H1 (cell line): ENCODE measurements around the gene CD300A. TPM values are rescaled to one million over a fixed set of nuclear protein-coding genes. Genes with fewer than 3 reads are reported as not detected.

Experiments
- CBX5 ChIP-seq: fragments of 300-800, 300-1000 bp; sonication (generic); IDR thresholded peaks from 2 replicates; pipeline ENCODE4 v1.7.1; 2016; ENCODE audit warnings: antibody characterized with exemption, low read length, low read depth
- CTCF ChIP-seq, 3 experiments: IDR thresholded peaks; 1 replicate in 2 of 3; 2 replicates in 1 of 3; pipeline versions ENCODE4 v1.5.1 to v1.6.1; 2011; ENCODE audit warnings: low read length in 3 of 3, mild to moderate bottlenecking in 3 of 3, inconsistent platforms in 2 of 3, low read depth in 1 of 3, moderate library complexity in 1 of 3; ENCODE audit not compliant: insufficient read depth in 1 of 3; ENCODE audit errors: control extremely low read depth in 1 of 3
- E2F6 ChIP-seq: IDR thresholded peaks from 2 replicates; pipeline ENCODE4 v1.6.1; 2012; ENCODE audit warnings: inconsistent platforms
- GABPA ChIP-seq: IDR thresholded peaks from 2 replicates; pipeline ENCODE4 v1.6.1; 2011; ENCODE audit warnings: mild to moderate bottlenecking, low read length, moderate library complexity, borderline replicate concordance; ENCODE audit not compliant: insufficient read depth
- PHF8 ChIP-seq: fragments of 200-600 bp; sonication (generic); conservative IDR thresholded peaks from 2 replicates; pipeline ENCODE4 v1.7.1; 2012; ENCODE audit warnings: low read depth, mild to moderate bottlenecking, inconsistent platforms, low read length, moderate library complexity
- POLR2A ChIP-seq, 2 experiments: IDR thresholded peaks; 1 replicate in 1 of 2; 2 replicates in 1 of 2; pipeline ENCODE4 v1.6.1; 2011; ENCODE audit warnings: low read depth in 2 of 2, low read length in 2 of 2, mild to moderate bottlenecking in 2 of 2; ENCODE audit errors: control extremely low read depth in 1 of 2
- RFX5 ChIP-seq: IDR thresholded peaks from 2 replicates; pipeline ENCODE4 v1.6.1; 2011; ENCODE audit warnings: low read depth, low read length, improper control_type of control experiment, borderline replicate concordance
- SIX5 ChIP-seq: IDR thresholded peaks from 2 replicates; pipeline ENCODE4 v1.6.1; 2011; ENCODE audit warnings: mild to moderate bottlenecking, low read depth, low read length
- polyA plus RNA-seq, 7 experiments: library from polyadenylated mRNA; depleted of rRNA in 3 of 7; stranded (reverse) in 5 of 7; unstranded in 2 of 7; fragments of >200 nt in 5 of 7; fragments of 200-250 nt in 2 of 7; gene quantifications; 1 replicate in 5 of 7; 2 replicates in 1 of 7; 4 replicates in 1 of 7; pipeline versions ENCODE4 v1.2.1 to v1.2.3, GENCODE V29; 2011 to 2013; ENCODE audit warnings: missing spikeins in 2 of 7, mixed read lengths in 2 of 7
- total RNA-seq: library from RNA; stranded (reverse); fragmentation: NEBNext Ultra II Directional; extraction: Animal tissue kit (Norgen Biotek cat#: 25700); gene quantifications from 2 replicates; pipeline ENCODE4 v1.2.1, GENCODE V29; 2021
- TF ChIP-seq, protein P1 (sequence below): fragments of 300-600 bp; sonication (generic); IDR thresholded peaks from 2 replicates; pipeline ENCODE4 v1.7.1; 2012; ENCODE audit warnings: low read length, moderate library complexity, mild to moderate bottlenecking, inconsistent platforms; ENCODE audit not compliant: insufficient replicate concordance

The CD300A gene
- total and polyA plus RNA-seq, 2 of the 8 experiments (the other 6 are each of a cell fraction or from before 2014, with no cell fraction given): 0.52 to 1.3 TPM

- TF ChIP-seq, protein P1, sequence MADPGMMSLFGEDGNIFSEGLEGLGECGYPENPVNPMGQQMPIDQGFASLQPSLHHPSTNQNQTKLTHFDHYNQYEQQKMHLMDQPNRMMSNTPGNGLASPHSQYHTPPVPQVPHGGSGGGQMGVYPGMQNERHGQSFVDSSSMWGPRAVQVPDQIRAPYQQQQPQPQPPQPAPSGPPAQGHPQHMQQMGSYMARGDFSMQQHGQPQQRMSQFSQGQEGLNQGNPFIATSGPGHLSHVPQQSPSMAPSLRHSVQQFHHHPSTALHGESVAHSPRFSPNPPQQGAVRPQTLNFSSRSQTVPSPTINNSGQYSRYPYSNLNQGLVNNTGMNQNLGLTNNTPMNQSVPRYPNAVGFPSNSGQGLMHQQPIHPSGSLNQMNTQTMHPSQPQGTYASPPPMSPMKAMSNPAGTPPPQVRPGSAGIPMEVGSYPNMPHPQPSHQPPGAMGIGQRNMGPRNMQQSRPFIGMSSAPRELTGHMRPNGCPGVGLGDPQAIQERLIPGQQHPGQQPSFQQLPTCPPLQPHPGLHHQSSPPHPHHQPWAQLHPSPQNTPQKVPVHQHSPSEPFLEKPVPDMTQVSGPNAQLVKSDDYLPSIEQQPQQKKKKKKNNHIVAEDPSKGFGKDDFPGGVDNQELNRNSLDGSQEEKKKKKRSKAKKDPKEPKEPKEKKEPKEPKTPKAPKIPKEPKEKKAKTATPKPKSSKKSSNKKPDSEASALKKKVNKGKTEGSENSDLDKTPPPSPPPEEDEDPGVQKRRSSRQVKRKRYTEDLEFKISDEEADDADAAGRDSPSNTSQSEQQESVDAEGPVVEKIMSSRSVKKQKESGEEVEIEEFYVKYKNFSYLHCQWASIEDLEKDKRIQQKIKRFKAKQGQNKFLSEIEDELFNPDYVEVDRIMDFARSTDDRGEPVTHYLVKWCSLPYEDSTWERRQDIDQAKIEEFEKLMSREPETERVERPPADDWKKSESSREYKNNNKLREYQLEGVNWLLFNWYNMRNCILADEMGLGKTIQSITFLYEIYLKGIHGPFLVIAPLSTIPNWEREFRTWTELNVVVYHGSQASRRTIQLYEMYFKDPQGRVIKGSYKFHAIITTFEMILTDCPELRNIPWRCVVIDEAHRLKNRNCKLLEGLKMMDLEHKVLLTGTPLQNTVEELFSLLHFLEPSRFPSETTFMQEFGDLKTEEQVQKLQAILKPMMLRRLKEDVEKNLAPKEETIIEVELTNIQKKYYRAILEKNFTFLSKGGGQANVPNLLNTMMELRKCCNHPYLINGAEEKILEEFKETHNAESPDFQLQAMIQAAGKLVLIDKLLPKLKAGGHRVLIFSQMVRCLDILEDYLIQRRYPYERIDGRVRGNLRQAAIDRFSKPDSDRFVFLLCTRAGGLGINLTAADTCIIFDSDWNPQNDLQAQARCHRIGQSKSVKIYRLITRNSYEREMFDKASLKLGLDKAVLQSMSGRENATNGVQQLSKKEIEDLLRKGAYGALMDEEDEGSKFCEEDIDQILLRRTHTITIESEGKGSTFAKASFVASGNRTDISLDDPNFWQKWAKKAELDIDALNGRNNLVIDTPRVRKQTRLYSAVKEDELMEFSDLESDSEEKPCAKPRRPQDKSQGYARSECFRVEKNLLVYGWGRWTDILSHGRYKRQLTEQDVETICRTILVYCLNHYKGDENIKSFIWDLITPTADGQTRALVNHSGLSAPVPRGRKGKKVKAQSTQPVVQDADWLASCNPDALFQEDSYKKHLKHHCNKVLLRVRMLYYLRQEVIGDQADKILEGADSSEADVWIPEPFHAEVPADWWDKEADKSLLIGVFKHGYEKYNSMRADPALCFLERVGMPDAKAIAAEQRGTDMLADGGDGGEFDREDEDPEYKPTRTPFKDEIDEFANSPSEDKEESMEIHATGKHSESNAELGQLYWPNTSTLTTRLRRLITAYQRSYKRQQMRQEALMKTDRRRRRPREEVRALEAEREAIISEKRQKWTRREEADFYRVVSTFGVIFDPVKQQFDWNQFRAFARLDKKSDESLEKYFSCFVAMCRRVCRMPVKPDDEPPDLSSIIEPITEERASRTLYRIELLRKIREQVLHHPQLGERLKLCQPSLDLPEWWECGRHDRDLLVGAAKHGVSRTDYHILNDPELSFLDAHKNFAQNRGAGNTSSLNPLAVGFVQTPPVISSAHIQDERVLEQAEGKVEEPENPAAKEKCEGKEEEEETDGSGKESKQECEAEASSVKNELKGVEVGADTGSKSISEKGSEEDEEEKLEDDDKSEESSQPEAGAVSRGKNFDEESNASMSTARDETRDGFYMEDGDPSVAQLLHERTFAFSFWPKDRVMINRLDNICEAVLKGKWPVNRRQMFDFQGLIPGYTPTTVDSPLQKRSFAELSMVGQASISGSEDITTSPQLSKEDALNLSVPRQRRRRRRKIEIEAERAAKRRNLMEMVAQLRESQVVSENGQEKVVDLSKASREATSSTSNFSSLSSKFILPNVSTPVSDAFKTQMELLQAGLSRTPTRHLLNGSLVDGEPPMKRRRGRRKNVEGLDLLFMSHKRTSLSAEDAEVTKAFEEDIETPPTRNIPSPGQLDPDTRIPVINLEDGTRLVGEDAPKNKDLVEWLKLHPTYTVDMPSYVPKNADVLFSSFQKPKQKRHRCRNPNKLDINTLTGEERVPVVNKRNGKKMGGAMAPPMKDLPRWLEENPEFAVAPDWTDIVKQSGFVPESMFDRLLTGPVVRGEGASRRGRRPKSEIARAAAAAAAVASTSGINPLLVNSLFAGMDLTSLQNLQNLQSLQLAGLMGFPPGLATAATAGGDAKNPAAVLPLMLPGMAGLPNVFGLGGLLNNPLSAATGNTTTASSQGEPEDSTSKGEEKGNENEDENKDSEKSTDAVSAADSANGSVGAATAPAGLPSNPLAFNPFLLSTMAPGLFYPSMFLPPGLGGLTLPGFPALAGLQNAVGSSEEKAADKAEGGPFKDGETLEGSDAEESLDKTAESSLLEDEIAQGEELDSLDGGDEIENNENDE: no peak
- no peak for TF ChIP-seq E2F6
- no peak for TF ChIP-seq CTCF (IDR thresholded peaks at IDR 0.05; ENCODE audit: control extremely low read depth in 1 of 3, insufficient read depth in 1 of 3, low read depth in 1 of 3, low read length in 3 of 3)
- TF ChIP-seq RFX5: no peak
- TF ChIP-seq CBX5: no peak
- no peak for TF ChIP-seq PHF8
- TF ChIP-seq GABPA: no peak
- TF ChIP-seq POLR2A (IDR thresholded peaks at IDR 0.05; ENCODE audit: control extremely low read depth in 1 of 2, low read depth in 2 of 2, low read length in 2 of 2): no peak
- no peak for TF ChIP-seq SIX5
Measured at GRCh38 chr17:74515941-74516340, 49.5 kb downstream of the CD300A start (continued).
